Stimulated activated CD4-positive, alpha-beta T cell treated with anti-CD3 and anti-CD28 coated beads, Interleukin-12 subunit alpha, Interleukin-12 subunit beta, amount 100 ng/mL, for 4 hours (primary cell): Measurements from ENCODE around the gene MEGF11.

Experiments
- DNase-seq: peaks from one replicate; pipeline ENCODE4 v3.0.0-alpha.2; 2020

Gene MEGF11

DNA sequence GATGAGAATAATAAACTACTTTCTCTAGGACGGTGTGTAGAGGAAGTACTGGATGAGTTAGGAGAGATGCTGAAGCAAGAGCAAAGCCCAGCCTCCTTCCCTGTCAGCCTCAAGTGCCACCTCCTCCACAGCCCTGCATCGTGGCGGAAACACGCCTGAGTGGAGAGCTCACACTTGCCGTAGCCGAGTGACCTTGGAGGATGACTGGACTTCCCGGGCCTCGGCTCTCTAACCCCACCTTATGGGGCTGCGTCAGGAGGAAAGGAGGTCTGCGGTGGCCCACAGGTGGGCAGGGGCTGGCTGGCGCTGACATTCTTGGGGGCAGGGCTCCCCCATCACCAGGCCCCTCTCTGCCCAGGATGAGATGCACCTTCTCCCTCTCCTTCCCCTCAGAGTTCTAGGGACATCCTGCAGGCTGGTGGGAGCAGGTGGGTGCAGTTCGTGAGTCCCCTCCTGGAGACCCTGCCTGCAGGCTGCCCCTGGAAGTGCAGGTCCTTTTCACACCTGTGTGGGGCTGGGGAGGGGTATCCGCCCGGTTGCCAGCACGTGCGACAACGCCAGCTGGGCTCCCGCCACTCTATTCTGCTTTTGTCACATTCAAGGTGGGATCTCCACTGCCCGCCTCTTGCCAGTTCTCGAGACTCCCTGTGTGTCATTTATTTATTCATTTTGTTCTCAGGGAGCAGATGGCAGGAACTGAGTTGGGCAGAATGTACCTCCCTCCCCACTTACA lies 175.2 kb downstream of the MEGF11 start:
- no peak for DNase-seq

DNA sequence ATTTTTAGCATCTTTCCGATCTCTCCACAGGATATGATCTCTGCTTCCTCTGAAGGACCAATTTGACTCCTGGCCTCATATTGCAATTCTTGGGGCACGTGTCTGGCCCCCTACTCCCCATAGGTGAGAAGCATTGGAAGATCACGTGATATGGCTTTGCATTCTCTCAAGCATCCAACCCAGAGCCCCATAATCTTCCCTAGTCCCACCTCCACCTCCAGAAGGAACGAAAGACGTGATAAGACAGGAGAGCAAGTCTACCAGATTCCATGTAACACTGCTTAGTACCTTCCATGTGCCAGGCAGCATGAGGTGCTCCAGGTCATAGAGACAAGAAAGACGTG lies 176.3 kb downstream of the MEGF11 start:
- no peak for DNase-seq

DNA sequence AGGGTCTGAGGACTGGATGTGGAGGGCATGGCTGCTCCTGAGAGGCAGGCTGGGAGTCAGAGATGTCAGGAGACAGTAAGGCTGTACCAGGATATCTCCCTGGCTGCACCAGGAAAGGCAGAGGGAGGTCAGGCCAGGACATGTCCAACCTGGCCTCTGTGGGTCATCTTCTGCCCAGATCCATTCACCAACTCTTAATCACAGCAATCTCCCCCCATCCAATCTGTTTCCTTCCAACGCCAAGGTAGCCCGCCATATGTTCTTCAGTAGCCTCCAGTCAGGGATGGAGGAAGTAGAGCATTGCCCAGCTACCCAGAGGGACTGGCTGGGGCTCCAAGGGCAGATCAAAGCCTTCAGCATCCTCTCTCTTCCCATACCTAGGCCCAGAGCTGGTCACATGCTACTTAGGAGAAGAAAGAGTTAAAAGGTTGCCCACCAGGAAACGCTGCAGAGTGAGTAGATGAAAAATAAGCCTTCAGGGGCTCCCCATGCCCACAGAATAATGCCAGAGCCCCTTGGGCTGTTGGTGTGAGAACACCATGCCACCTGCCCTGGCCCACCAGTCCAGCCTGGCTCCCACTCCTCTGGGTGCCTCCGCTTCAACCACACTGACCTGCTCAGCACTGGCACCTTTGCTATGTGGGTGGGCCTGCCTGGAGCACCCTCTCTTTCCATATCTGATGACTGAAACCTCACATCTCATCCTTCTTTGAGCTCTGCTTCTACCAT lies 176.8 kb downstream of the MEGF11 start:
- no peak for DNase-seq

DNA sequence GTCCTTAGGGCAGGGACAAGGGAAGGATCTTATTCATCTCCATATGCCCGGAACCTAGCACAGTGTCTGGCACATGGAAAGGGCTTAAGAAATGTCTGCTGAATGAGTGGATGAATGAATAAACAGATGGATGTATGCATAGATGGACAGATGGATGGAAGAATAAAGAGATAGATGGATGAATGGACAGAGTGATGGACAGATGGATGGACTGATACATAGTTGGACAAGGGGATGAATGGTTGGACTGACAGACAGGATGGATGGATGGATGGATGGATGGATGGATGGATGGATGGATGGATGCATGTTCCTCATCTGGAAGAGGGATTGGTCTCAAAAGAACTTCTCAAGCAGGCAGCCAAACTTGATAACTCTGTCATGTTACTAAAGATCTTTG lies 177.6 kb downstream of the MEGF11 start:
- DNase-seq, result no peak

DNA sequence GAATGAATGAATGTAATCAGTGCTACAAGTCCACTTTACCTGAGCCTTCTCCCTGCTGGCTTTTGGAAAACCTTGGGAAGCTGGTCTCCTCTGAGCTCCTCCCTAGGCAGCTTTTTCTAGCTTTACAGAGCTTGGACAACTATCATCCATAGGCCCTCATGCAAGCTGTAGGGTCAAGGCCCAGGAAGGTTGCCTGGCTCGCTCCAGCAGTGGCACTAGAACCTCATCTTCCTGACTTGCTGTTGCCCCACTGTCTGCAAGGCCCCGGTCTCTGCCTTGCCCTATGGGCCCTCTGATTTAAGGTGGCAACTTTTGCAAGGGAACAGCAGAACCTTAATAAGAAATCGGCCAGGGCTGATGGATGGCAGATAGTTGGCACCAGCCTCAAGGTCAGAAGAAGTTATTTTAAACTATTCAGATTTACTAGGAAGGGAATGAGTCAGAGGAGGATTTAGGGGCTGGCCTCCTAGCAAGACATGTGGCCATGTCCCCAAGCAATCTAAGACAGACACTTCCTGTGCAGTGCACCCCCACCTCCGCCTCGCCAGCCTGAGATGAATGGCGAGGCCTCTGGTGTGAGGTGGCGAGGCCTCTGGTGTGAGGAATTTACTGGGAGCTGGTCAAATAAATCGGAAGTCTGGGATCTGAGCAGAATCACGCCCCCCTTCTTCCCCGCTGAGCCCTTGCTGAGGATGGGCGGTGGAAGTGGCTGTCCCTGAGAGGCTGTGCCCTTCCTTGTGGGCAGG lies 180.8 kb downstream of the MEGF11 start:
- DNase-seq, result no peak

DNA sequence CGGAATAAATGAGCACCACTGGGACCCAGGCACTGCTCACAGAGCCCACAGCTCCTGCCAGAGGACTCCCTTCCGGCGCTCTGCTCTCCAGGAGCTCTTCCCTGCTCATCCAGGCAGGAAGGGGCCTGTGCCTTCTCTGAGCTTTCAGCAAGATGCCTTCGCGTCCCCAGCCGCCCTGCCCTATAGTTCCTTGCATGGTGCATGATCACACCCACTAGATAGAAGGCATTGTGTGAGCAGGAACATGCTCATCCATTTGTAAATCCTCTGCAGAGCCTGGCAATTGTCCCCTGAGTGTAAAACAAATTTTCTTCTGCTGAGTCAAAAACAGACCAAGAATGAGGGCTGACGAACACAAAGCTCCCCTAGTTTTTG lies 181.6 kb downstream of the MEGF11 start:
- DNase-seq, result no peak

DNA sequence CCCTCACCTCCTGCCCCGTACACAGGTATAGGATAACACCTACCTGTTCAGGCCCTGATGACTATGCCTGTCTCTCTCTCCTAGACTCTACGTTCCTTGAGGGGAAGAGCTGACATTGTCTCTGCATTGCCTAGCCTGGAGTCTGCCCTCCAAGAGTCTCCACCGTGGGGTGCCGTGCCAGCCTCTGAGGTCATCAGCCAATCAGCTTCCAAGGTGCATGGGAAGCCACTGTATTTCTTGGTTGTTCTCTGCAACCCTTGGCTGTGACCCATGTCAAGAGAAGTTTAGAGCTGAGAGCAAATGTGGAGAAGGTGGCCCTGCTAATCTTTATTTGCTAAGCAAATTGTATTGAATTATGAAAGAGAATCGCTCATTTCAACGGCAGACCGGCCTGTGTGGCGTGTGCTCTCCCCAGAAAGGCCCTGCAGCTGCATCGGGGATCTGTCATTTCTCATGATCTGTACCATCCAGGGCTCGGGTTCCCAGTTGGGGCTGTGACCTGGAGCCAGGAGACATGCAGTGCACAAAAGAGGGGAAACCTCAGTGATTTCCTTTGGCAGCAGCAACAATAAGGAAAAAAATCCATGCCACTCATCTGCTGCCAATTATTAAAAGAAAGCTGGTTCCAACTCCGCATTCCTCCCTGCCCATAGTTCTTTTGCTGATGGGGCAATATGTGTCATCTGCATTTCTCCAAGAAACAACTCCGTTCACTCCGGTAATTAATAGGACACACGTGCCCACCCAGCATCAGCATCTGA lies 182.2 kb downstream of the MEGF11 start:
- no peak for DNase-seq

DNA sequence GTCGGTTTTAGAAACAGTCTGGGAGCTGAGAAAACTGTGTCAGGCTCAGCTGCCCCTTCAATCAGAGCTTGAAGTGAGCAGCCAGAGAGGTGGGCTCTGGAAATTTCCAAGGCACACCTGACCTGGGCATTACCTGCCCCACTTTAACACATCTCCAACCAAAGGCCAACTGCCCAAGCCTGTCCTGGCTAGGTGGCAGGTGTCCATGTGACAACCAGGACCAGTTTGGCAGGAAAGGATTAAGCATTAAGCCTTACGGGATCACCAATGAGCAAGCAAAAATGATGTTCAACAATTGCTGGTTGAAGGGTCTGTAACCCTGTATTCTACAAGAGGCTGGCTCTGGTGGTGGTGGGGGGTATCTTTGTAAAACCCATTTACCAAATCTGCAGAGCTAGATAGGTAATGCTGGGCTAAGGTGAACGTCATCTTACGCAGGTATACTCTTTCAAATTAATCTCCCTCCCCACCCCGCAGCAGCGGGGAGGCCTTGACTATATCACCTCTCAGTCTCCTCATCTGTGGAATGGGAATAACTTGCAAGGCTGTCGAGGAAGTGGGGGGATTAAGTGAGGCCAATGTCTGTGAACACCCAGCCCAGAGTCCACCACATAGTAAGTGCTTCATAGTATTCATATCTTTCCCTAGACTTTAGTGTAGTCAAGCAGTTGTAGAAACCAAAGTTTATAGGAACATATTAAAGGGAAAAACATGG lies 183.2 kb downstream of the MEGF11 start:
- no peak for DNase-seq

DNA sequence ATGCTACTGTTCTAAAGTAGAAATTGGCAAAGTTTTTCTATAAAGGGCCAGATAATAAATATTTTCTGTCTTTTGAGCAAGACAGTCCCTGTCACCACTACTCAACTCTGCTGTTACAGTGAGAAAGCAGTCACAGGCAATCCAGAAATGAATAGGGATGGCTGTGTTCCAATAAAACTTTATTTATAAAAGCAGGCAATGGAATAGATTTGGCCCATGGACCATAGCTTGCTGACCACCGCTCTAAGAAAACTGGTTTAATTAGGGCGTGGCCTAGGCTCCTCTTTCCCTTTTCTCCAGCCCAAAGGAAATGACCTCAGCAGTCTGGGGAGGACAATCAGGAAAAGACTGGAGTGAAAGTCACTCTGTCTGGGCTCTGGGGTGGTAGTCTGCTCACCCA lies 183.8 kb downstream of the MEGF11 start:
- no peak for DNase-seq

DNA sequence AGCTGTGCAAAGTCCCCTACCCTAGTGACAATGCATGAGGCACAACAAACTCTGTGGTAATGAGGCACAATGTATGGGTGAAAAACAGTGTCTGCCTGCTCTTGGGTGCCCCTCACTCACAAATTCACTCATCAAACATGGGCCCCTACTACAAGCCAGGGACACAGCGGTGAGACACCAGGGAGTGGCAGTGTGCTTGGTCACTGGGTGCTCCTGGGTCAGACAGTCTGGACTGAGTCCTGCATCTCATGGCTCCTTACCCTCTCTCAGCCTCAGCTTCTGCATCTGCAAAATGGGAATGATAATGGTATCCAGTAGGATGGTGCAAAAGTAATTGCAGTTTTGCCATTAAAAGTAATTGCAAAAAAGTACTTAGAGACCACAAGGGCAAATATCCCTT lies 184.7 kb downstream of the MEGF11 start:
- DNase-seq, result no peak

DNA sequence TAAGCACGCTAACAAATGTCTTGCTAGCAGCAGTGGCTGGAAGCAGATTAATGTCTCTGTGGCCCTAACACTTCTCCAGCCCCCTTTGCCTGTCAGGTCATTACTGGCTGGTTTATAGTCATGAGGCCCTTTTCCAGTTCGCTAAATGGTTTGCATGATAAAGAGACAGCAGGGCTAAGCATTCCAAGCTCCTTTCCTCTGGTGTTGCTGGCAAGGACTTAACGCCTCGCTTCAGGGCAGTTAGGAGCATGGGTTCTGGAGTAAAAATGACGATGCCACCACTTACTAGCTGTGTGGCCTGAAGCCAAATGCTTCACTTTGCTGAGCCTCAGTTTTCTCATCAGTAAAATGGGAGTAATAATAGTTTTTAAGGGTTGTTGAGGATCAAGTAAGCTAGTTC lies 185.9 kb downstream of the MEGF11 start:
- DNase-seq, result no peak

DNA sequence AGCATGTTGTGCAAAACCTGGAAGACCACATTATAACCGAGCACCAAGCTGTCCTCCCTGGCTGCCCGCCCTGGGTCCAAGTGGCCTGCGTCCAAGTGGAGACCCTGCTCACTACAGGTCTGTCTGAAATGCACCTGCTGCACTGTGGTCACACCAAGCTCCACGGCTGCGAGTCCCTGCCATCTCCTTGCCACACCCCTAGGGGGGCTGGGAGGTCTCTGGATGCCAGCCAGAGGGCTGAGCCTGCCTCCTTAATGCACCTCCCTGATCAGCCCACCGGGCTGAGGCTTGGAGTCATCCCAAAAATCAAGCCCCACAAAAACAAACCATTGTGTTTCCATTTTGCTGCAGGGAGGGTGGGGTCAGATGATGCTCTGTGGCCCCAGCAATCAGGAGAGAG lies 187.1 kb downstream of the MEGF11 start:
- no peak for DNase-seq

DNA sequence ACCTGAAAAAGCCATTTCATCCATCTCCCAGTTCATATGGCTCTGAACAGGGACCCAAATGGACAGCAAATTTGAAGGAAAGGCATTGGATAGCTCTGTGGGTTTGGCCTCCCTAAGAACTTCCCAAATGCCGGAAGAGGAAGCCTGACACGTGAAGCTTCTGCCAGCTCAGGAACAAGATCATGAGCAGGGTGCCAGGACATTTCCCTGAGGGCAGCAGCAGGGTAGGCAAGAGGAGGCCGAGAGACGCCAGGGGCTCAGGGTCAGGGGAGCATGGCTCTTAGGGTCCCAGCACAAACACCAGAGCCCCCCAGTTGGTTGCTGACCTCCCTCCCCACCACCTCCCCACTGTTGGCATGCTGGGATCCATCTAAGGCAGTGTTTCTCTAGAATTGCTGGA lies 187.5 kb downstream of the MEGF11 start:
- no peak for DNase-seq

DNA sequence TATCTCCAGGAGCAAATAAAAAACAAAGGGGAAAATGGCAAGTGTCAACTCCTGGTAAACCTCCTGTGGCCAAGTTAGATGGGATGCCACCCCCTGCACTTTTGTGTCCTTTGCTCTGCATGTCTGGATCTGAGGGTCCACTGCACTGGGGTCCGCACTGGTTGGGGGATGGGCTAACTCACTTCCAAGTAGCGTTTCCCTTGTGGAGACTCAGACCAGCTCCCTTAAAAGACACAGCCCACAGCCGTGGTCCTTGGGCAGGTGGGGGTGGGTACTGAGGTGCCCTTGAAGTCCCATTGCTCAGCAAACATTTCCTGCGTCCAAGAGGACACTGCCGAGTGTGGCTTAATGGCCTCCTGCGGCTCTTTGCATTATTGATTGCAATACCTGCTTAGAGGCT lies 188.2 kb downstream of the MEGF11 start:
- DNase-seq, result no peak

DNA sequence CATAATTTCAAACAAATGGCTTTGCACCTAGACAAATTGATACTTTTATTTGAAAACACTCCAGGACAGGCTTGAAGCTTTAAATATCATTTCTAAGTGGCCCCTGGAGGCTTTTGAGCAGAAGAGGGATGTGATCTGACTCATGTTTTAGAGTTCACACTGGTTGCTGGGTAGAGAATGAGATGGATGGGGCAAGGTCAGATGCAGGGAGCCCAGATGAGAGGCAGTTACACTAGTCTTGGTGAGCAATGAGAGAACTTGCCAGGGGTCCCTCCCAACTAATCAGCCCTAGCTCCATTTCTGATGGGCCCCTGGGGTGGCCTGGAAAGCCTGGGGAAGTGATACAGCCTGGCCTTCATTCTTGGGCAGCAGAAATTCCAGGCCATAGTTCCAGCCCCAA lies 190.4 kb downstream of the MEGF11 start:
- no peak for DNase-seq

DNA sequence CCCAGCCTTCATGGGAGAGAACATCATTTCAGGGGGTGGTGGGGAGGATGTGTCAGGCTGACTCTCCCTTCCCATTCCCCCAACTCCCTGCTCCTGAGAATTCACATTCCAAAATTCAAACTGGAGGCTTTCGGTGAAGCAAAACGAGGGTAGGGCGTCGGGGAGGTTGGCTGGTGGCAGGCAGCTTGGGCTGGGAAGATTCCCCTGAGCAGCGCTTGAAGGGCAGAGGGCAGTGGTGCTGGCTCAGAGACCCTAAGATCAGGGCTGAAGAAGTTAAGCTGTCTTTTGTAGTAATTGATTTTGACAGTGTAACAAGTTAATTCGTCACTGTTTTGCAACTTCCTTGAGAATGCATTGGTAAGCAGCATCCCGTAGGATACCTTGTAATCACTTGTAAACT lies 196.5 kb downstream of the MEGF11 start:
- DNase-seq, result no peak

DNA sequence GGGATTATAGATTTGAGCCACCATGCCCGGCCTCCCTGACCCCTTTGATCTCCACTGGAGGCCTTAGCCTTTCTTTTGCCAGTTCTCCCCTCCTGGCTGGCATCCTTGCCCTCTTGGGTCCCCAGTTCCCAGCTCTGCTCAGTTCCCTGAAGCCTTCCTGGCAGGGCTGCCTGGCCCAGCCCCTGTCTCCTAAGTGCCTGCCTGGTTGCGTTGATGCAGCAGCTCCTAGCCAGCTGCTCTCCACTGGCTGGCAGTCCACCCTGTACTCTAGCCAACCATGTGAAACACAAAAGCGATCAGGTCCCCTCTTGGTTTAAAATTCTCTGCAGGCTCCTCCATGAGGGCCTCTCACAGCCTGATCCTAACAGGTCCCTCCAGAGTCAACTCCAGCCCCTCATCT lies 199.6 kb downstream of the MEGF11 start:
- DNase-seq, result no peak

DNA sequence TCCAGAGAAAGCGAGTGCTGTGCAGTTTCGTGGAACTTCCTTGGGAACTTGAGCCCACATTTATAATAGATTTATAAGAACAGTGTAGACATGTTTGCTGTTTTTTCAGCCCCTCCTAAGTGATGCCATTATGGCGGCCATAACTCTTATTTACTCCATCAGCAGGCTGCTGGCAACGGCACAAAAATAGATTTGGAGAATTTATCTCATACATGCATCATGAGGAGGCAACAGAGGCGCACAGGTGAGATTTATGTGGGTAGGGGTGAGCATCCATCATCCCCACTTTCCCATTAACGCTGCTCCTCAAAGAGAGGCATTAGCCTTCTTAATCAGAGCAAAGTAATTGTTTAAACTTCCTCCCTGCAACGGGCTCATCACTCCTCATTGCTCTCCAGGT lies 201.7 kb downstream of the MEGF11 start:
- DNase-seq, result no peak

DNA sequence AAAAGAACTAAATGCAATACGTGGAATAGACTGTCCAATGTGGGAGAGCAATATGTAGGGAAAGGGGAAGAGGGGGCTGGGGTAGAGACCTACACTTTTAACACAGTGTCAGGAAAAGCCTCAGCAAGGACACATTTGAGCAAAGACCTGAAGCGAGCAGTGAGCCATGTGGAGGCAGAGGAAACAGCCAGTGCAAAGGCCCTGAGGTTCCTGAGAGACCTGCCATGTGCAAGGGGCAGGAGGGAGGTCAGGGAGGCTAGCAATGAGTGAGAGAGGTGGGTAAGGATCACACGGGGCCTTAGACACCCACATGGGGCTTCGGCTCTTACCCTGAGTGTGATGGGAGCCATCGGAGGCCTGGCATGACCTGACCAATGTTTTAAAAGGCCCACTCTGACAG lies 203.3 kb downstream of the MEGF11 start:
- no peak for DNase-seq

DNA sequence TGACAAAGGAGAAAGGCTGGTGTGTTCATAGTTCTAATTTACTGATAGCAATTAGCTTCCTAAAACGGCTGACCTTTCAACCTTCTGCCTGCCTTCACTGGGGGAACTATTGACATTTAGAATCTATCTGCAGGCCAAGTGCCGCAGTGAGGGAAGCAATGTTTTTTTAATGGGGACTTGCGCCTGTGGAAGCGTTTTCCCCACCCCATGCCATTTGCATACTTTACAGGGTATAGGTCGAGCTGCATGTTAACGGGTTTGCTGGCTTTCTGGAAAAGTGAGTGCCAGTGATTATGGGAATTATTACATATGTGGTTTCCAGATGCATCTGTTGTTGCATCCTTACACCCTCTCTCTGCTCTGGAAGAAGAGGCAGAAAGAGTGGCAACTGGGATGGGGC lies 204.2 kb downstream of the MEGF11 start:
- DNase-seq, result no peak

DNA sequence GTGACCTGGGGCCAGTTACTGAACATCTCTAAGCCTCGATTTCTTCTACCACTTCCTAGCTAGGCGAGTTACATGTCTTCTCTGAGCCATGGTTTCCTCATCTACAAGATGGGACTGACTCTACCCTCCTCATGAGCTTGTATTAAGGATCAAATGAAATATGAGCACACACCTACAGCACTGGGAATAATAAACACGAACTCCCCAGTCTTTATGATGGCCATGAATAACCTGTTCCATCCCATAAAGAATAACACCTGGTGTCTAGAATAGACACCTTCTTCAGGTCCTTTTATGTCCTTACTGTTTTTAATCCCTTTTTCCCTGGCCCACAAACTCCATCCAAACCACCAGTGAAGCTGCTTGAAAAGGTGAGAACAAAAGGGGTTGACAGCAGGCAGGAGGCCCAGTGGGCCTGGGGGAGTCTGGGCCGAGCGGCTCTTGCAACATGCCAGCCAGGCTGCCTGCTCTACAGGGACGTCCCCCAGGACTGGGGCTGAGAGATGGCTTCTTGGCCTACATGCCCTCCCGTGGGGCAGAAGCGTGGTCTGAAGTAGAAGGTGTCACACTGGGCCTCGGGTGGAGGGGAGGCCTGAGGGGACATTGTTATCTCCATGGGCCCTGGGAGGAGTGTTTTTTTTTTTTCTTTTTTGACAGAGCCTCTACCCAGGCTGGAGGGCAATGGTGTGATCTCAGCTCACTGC lies 206.1 kb downstream of the MEGF11 start:
- no peak for DNase-seq

DNA sequence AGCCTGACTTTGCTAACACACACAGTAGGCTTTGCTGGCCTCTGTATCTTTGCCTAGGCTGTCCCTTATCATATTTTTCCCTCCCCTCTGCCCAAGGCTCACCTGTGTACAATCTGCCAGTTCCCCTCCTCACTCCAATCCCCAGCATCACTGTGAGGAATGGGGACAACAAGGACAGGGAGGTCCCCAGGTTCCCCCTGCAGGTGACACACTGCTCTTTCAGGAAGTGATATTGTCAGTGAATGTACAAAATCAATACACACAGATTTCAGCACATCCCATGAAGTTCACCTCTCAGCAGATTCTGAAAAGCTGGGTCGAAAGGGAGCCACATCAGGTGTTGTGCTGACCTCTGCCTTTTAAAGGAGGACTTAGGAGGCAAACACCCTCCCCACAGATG lies 206.8 kb downstream of the MEGF11 start:
- DNase-seq, result no peak
